Right kidney (tissue), 1 donor: ENCODE results near the gene LYPD8.

Source experiments
- DNase-seq: peaks from one replicate; pipeline ENCODE4 v3.0.0-alpha.2; 2016

LYPD8 gene

DNA sequence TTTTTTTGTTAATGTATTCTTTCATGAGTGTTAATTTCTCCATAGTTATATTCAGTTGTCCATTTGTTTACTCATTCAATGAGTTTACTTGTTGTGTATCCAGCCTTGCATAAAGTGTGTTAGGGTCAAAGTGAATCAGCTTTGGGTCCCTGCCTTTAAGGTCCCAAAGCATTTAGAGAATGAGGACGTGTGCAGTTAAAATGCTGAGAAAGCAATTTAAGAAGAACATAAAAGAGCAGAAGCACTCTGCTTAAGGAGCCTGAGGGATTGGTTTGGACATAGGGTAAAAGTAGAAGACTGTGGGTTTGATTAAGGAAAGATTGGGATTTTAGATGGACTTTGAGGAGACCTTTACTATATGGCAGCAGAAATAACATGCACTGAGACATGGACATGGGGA lies 56.5 kb downstream of the LYPD8 start:
- DNase-seq: no peak

DNA sequence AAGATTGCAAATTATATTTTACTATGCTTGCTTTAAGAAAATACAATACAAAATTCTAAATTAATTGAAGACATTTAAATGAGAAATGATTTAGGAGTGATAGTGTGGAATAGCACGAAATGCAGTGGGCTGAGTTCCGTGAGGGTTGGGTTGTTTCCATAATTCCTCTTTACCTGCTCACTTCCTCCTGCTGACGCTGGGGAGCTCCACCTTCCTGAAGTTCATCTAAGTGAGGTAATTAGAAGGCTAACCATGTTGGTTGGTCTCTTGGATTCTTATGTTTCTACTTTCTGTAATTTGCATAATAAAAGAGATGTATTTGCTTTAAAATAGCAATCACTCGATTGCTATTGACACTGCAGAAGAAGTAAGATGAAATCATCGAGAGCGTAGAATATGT lies 57.7 kb downstream of the LYPD8 start:
- DNase-seq: no peak

DNA sequence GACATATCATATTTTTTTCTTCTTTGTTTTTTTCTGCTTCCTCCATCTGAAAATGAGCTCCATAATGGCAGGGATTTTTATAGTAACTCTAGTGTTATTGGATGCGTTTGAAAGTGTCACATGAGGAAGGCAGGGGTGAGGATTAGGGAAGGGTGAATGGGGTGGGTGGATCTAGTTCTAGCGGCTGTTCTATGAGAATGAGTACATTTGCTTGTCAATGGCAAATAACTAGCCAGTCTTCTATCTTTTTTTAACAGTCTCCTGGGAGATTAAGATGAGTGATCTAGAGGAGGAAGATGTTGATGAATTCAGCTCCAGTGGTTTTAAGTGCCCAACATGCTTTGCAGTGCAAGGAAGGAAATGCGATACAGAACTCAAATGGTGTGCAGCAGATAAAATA lies 58.8 kb downstream of the LYPD8 start:
- no peak for DNase-seq

DNA sequence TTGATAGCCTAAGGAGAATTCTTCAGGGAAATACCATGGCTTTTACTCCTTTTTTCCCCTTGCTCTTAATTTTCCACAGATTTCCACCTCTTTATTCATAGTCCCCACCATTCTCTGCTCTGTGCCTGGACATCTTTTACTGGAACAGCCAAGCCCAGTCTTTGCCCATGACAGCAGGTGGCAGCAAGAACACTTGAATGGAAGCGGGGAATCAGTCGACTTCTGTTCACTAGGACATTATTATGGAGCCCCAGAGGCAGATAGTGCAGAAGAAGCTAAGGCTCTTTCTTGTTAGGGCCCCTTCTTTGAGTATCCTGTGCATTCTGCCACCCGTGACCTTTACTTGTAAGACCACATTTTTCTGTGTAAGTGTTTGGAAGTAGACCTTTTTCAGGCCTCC lies 59.3 kb downstream of the LYPD8 start:
- no peak for DNase-seq

DNA sequence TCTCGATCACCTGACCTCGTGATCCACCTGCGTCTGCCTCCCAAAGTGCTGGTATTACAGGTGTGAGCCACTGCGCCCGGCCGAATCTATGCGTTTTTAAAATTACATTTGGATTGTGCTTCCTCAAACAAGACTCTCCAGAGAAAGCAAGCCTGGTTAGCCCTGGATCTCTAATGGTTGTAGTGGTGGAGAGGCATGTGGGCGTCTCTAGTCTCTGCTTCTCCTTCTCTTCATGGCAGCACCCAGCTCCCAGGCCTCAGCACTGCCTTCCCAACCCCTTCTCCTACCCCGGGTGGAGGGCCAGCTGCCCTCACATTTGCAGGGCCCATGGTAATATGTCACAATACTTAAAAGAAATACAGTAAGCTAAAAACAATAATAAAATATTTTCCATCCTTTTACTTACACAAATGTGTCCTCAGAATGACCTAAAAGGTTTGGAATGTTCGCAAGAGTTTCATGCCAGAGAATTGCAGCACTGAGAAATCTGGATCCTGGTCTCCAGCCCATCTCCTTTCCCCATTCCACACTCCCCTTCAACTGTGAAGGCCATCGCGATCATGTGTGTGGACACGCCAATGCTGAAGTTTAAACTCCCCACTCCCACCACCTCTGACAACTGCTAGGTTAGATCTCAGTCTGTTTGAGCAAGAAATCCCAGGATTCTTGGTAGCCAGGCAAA lies 60.0 kb downstream of the LYPD8 start:
- no peak for DNase-seq

DNA sequence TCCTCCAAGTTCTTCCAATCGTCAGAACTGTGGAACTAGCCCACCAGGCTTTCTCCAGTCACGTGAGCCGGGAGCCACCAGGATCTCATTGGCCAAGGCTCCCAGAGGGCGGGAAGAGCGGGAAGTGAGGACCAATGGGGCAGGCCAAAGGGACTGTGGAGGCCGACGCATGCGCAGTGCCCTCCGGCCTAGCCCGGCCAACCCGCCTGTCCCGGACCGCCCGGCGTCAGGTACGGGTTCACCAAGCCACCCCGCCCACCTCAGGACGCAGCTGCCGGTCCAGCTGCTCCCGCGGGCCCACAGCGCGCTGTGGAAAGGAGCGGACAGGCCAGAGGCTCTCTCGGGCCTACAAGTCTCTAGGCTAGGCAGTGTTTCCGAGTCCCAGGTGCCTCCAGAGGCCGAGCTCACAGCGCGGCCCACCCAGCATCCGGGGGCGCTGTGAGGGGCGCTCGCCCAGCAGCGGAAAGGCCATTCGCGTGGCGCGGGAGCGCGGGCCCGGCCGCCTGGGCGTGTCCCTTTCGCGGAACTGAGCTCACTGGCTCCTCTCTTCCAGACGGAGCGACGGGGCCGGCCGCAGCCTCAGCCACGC lies 63.9 kb downstream of the LYPD8 start:
- DNase-seq: no peak
